Left renal cortex interstitium (tissue), 4 donors: ENCODE results near the gene NCOA5. TPM values are rescaled to one million over a fixed set of nuclear protein-coding genes. Genes with fewer than 3 reads are reported as not detected.
A peak's percentile ranks its signal among the peaks of the same experiment; 100 is the strongest.
"Not testable (repeated sequence)": the region's sequence is repeated elsewhere in the genome, so short reads cannot be mapped to it uniquely, and the experiment has no call there.

ENCODE experiments used
- DNase-seq, 4 donors: peaks; one replicate each; pipeline ENCODE4 v3.0.0-alpha.2; 2013; ENCODE audit warnings: low read depth in 4 of 4, low spot score in 2 of 4, missing footprints in 1 of 4
- polyA plus RNA-seq, 4 donors: library from polyadenylated mRNA; unstranded; fragments of 120-200 nt; gene quantifications; one replicate each; pipeline ENCODE4 v1.2.1, GENCODE V29; 2013; ENCODE audit not compliant: insufficient read length in 4 of 4

Gene NCOA5
- polyA plus RNA-seq, 4 donors, result 53.7 to 62.9 (median 57.5) TPM

GRCh38 chr20:46121184-46121930, 31.6 kb upstream of the NCOA5 start:
- no peak for DNase-seq

DNA sequence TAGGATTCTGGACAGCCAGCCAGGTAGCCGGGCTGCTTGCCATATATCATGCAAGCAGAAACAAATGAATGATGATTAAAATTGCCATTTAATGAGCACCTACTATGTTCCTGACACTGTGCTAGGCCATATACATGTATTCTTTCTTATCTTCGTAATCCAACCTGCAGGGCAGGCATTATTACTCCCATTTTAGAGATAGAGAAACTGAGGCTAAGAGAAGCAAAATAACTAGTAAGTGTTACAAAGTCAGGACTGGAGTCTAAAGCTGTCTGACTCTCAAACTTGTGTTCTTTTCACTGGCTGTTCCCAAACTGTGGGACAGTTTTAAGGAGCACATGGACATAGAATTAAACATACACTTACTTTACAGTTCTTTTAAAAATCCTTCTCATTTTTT, 30.4 kb upstream of the NCOA5 start:
- no peak for DNase-seq

DNA sequence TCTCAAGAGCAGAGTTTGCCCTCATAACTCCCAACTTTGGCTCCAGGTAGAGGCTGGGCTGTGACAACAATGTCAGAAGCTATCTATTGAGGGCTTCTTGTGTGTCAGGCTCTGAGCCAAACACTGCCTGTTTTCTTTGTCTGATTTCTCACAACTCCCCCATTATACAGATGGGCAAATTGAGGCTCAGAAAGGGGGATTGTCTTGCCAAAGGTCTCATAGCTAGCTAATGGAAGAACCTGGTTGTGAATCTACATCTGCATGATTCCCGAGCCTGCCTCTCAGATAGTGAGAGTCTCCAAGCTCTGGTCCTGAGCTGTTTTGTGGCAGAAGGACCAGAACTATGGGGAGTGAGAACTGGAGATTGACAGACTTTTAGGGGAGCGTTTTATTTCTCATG, 29.8 kb upstream of the NCOA5 start:
- DNase-seq, result no peak

DNA sequence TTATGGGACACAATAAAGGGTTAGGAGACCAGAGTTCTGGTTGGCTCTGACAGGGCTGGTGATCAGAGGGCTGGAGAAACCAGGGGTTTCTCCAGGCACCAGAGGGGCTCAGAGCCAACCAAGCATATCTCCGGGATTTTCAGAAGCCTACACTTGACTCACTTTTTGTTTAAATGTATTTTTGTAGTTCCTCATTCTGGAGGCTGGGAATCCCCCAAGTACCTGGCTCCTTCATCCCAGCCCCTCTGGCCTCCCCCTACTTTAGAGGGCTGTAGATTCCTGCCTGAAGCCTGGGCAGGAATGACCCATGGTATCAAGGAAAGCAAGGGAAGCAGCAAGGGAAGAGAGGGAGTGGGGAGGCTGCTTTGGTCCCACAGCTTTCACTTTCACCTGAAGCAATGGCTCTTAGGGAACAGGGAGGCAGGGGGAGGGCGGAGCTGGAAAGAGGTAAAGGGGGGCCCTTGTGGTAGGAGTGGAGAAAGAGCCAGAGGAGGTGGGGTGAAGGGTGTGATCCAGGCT, 29.3 kb upstream of the NCOA5 start:
- DNase-seq, result no peak

DNA sequence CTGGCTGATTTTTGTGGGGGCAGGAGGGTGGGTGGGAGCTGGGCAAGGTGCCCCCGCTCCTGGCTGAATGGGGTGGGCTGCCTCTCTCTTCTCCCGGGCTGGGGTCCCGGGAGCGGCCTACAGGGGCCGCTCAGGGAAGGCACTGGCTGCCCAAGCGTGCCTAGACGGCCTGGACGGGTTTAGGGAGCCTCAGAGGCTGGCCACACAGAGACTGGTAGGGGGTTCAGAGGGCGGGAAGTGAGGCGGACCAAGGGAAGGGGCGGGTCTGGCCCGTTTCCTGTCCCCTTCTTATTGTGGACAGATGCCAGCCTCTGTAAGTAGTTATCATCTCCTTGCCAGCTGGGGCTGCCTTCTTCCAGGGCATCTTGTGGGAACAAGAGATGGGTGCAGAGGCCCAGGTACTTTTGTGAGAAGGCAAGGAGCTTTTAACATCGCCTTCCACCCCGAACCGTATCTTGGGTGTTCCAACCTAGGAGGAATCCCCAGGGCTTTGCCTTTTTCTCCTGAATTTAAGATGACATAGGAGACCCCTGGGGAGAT, 28.8 kb upstream of the NCOA5 start:
- DNase-seq, result no peak

- peak in 1 of 4 donors; percentile 23 for DNase-seq
Observed at GRCh38 chr20:46117704-46118467, 28.1 kb upstream of the NCOA5 start, which contains the start of gene CD40. TSS of gene CD40 (plus strand) at chr20:46118314. CDS start at chr20:46118344, 30 bp downstream.

DNA sequence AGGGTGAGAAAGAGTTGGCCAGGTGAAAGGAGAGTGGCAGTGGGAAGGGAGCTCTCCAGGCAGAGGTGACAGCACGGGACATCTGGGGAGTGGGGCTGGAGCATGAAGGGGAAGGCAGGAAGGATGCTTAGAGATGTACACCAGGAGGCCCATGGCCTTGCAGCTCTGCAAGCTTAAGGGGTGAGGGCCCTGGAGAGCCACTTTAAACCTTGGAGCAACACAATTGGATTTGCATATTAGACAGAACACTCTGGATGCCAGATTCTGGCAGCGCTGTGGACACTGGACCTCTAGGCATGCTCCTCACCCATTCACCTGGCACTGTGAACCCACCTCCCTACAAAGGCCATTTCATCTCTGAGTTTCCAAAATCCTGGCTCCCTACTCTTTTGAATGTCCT, 24.7 kb upstream of the NCOA5 start:
- DNase-seq, result no peak

GRCh38 chr20:46113113-46113470, 23.3 kb upstream of the NCOA5 start:
- no peak for DNase-seq

- DNase-seq, result no peak
Observed at GRCh38 chr20:46112430-46113112, 22.8 kb upstream of the NCOA5 start.

- DNase-seq, result no peak
Observed at GRCh38 chr20:46111836-46112212, 22.1 kb upstream of the NCOA5 start.

GRCh38 chr20:46111028-46111835, 21.5 kb upstream of the NCOA5 start:
- no peak for DNase-seq

DNA sequence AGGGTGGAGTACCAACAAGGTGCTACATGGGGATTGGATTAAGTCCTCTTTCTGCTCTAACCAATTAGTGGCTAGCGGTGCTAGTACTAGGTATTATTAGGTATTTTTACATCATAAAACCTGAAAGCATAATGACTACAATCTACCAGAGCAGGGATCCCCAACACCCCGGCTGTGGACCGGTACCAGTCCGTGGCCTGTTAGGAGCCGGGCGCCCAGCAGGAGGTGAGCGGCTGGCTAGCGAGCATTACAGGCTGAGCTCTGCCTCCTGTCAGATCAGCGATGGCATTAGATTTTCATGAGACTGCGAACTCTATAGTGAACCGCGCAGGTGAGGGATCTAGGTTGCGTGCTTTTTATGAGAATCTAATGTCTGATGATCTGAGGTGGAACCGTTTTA, 19.2 kb upstream of the NCOA5 start:
- no peak for DNase-seq

DNA sequence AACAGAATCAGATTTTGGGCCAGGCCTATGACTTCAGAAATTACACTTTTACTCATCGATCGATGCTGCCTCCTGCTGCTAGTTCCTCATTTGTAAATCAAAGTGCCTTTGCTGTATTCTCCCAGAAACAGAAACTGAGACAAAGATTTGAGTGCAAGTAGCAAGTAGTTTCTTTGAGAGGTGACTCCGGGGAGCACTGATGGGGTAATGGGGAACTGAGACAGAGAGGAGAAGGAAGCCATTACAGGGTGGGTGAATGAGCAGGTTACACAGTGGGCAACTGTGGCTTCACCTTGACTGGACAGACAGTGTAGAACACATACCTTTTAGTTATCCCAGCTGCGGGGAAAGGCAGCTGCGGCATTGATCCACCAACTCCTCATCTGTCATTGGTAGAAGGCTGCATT, 18.7 kb upstream of the NCOA5 start:
- no peak for DNase-seq

DNA sequence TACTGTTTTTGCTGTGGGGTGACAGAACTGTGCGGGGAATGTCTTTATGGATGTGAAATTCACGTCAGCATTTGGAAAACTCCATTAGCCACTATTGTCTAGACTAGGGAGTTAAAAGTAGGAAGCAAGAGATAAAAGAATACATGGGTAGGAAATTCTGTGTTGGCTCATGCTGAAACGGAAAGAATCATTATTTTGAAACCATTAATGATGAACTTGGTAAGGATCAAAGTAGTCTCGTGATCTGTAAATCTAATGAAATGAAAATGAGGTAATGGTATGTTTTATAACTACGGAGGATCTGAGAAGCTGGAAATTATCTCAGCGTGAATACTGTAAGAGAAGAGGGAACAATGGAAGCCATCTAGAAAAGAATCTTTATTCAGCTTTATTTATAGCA, 17.3 kb upstream of the NCOA5 start:
- DNase-seq, result no peak

GRCh38 chr20:46104262-46104661, 14.5 kb upstream of the NCOA5 start:
- DNase-seq, result no peak

DNA sequence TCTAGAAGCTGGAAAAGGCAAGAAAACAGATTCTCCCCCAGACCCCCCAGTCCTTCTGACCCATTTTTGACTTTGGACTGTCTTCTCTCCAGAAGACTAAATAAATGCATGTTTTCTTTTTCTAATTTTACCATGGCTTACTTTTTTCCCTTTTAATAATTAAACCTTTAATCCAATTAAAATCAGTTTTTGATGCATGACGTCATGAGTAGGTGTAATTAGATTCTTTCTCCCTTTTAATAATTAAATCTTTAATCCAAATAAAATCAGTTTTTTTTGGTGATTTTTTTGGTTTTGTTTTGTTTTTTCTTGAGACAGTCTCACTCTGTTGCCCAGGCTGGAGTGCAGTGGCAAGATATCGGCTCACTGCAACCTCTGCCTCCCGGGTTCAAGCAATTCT, 13.2 kb upstream of the NCOA5 start:
- DNase-seq, result no peak

DNA sequence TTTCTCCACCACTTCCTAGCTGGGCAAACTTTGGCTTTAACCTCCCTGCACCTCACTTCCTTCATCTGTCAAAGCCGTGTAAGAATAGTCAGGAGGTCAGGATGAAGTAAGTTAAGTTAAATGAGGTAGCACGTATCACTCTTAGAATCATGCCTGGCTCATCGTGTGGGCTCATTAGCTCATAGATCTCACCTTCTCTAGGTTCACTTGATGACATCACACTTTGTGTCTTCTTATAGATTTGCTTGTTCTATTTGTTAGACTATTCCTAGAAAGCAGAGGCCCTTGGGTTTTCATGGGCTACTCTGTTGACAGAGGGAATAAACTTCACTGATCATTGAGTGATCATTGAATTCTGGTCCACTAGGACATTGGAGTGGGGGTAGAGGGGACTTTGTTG, 12.2 kb upstream of the NCOA5 start:
- DNase-seq, result no peak

DNA sequence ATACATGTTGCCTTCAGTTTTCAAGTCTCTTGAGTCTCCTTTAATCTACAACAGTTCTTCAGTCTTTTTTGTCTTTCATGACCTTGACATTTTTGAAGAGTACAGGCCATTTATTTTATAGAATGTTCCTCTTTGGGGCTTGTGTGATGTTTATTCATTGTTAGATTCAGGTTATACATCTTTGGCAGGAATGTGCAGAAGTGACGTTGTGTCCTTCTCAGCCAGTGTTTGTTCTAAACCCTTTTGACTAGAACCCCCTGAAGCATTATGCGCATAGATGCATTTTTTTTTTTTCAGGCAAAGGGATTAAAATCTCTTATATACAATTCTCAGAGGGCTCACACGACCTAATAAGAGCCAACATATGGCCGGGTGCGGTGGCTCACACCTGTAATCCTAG, 11.2 kb upstream of the NCOA5 start:
- no peak for DNase-seq

- DNase-seq, result not testable (repeated sequence)
Observed at GRCh38 chr20:46100444-46100843, 10.7 kb upstream of the NCOA5 start.
